Brain microvascular endothelial cell (primary cell): ENCODE results near the gene DCX.

ENCODE experiments used
- DNase-seq: peaks from one replicate; pipeline ENCODE4 v3.0.0-alpha.2; 2020
- H3K27ac ChIP-seq: fragments of 250-450 bp; sonication (Bioruptor Pico); 2 replicates; pipeline ENCODE4 v1.5.1; 2020; ENCODE audit warnings: mild to moderate bottlenecking, moderate library complexity
- H3K27me3 ChIP-seq: fragments of 250-450 bp; sonication (Bioruptor Pico); replicated peaks from 2 replicates; pipeline ENCODE4 v1.5.1; 2020; ENCODE audit warnings: mild to moderate bottlenecking
- H3K36me3 ChIP-seq: fragments of 250-450 bp; sonication (Bioruptor Pico); replicated peaks from 2 replicates; pipeline ENCODE4 v1.5.1; 2020; ENCODE audit warnings: mild to moderate bottlenecking
- H3K4me3 ChIP-seq: 2 replicates; pipeline ENCODE4 v1.5.1; 2011; ENCODE audit warnings: low read depth, mild to moderate bottlenecking, control low read depth, low read length, moderate library complexity
- CTCF ChIP-seq: IDR thresholded peaks from 2 replicates; pipeline ENCODE4 v1.5.1; 2011; ENCODE audit warnings: low read depth, mild to moderate bottlenecking, moderate library complexity, low read length, control low read depth, inconsistent platforms; ENCODE audit errors: missing control alignments
- in situ Hi-C: cut with HindIII; loops from 2 replicates; pipeline ENCODE4 v1.10.0; 2017; ENCODE audit warnings: low sequenced_read_pairs, low pct_ligation_motif_present

The DCX gene

GRCh38 chrX:111386077-111386476 lies 25.9 kb downstream of the DCX start:
- no peak for DNase-seq
- in situ Hi-C loops: no loop called here
- Histone ChIP-seq H3K36me3 (no peaks in the 10 kb centered on the region), H3K4me3 (no peak overlapping the region), H3K27ac (no peak overlapping the region), H3K27me3 (no peaks in the 10 kb centered on the region)
- no peak for TF ChIP-seq CTCF

- Histone ChIP-seq H3K27ac (no peak overlapping the region), H3K27me3 (no peaks in the 10 kb centered on the region), H3K36me3 (no peaks in the 10 kb centered on the region), H3K4me3 (no peak overlapping the region)
- no peak for DNase-seq
- TF ChIP-seq CTCF: no peak
- in situ Hi-C loops: no loop called here
Observed at GRCh38 chrX:111382277-111382676, 29.7 kb downstream of the DCX start.

GRCh38 chrX:111376897-111377578 lies 35.0 kb downstream of the DCX start:
- TF ChIP-seq CTCF: no peak
- DNase-seq: no peak

GRCh38 chrX:111376486-111376885 lies 35.5 kb downstream of the DCX start:
- no peaks in the 10 kb centered on the region for H3K27me3 ChIP-seq
- no peak overlapping the region for H3K4me3 ChIP-seq
- no peak for TF ChIP-seq CTCF
- in situ Hi-C loops: no loop called here
- no peak for DNase-seq
- H3K27ac ChIP-seq: no peak overlapping the region
- no peaks in the 10 kb centered on the region for H3K36me3 ChIP-seq

More at GRCh38 chrX:111376897-111377578, 35.0 kb downstream of the DCX start:
- in situ Hi-C loops: no loop called here
- no peak overlapping the region for H3K4me3 ChIP-seq
- no peaks in the 10 kb centered on the region for H3K36me3 ChIP-seq
- H3K27me3 ChIP-seq: no peaks in the 10 kb centered on the region
- no peak overlapping the region for H3K27ac ChIP-seq

- Histone ChIP-seq H3K36me3 (no peaks in the 10 kb centered on the region), H3K27me3 (no peaks in the 10 kb centered on the region), H3K4me3 (no peak overlapping the region), H3K27ac (no peak overlapping the region)
- no peak for DNase-seq
- in situ Hi-C loops: no loop called here
- TF ChIP-seq CTCF: no peak
Observed at GRCh38 chrX:111375747-111376146, 36.2 kb downstream of the DCX start.

GRCh38 chrX:111372086-111372485 lies 39.9 kb downstream of the DCX start:
- Histone ChIP-seq H3K4me3 (no peak overlapping the region), H3K36me3 (no peaks in the 10 kb centered on the region), H3K27me3 (no peaks in the 10 kb centered on the region), H3K27ac (no peak overlapping the region)
- TF ChIP-seq CTCF: no peak
- DNase-seq: no peak
- in situ Hi-C loops: no loop called here
